22Rv1 (cell line): Measurements from ENCODE around the gene DLG1.

ENCODE experiments used
- CTCF ChIP-seq: fragments of 450-650 bp; IDR thresholded peaks from 2 replicates; pipeline ENCODE4 v1.5.1; 2017; ENCODE audit warnings: mild to moderate bottlenecking
- ZFX ChIP-seq: fragments of 450-650 bp; IDR thresholded peaks from 2 replicates; pipeline ENCODE4 v1.6.1; 2017; ENCODE audit warnings: antibody characterized with exemption, borderline replicate concordance

GRCh38 chr3:197327701-197328100, 29.3 kb upstream of the DLG1 start:
- no peak for TF ChIP-seq CTCF
- TF ChIP-seq ZFX = no peak
